Measurements from ENCODE around the gene PCNX2.
"Not testable (repeated sequence)": the region's sequence is repeated elsewhere in the genome, so short reads cannot be mapped to it uniquely, and the experiment has no call there.

PCNX2 gene

GRCh38 chr1:233217832-233218231 lies 77.7 kb downstream of the PCNX2 start:
- no peak for DNase-seq

GRCh38 chr1:233216009-233216408 lies 79.5 kb downstream of the PCNX2 start:
- DNase-seq: no peak

- no peak for DNase-seq
Measured at GRCh38 chr1:233215135-233215760, 80.3 kb downstream of the PCNX2 start.

- no peak for DNase-seq
Measured at GRCh38 chr1:233211595-233211994, 83.9 kb downstream of the PCNX2 start.

GRCh38 chr1:233211106-233211505 lies 84.4 kb downstream of the PCNX2 start:
- DNase-seq: no peak

- DNase-seq: no peak
Measured at GRCh38 chr1:233209481-233209880, 86.0 kb downstream of the PCNX2 start.

GRCh38 chr1:233208687-233209086 lies 86.8 kb downstream of the PCNX2 start:
- no peak for DNase-seq

- no peak for DNase-seq
Measured at GRCh38 chr1:233197940-233198339, 97.6 kb downstream of the PCNX2 start.

- no peak for DNase-seq
Measured at GRCh38 chr1:233193741-233194140, 101.8 kb downstream of the PCNX2 start.

GRCh38 chr1:233190987-233191386 lies 104.5 kb downstream of the PCNX2 start:
- DNase-seq: no peak

GRCh38 chr1:233189526-233189925 lies 106.0 kb downstream of the PCNX2 start:
- no peak for DNase-seq

GRCh38 chr1:233188061-233188460 lies 107.5 kb downstream of the PCNX2 start:
- DNase-seq: no peak

GRCh38 chr1:233183226-233184020 lies 112.1 kb downstream of the PCNX2 start:
- no peak for DNase-seq

GRCh38 chr1:233182587-233182986 lies 112.9 kb downstream of the PCNX2 start:
- no peak for DNase-seq

GRCh38 chr1:233180641-233181364 lies 114.7 kb downstream of the PCNX2 start:
- DNase-seq: no peak

GRCh38 chr1:233179638-233180037 lies 115.9 kb downstream of the PCNX2 start:
- DNase-seq: not testable (repeated sequence)

- DNase-seq: no peak
Measured at GRCh38 chr1:233172201-233172600, 123.3 kb downstream of the PCNX2 start.

- DNase-seq: no peak
Measured at GRCh38 chr1:233170741-233171140, 124.8 kb downstream of the PCNX2 start.

GRCh38 chr1:233168384-233168783 lies 127.1 kb downstream of the PCNX2 start:
- no peak for DNase-seq

GRCh38 chr1:233166896-233167295 lies 128.6 kb downstream of the PCNX2 start:
- no peak for DNase-seq

- DNase-seq: no peak
Measured at GRCh38 chr1:233163696-233164095, 131.8 kb downstream of the PCNX2 start.

GRCh38 chr1:233158322-233158721 lies 137.2 kb downstream of the PCNX2 start:
- DNase-seq: no peak

- DNase-seq: no peak
Measured at GRCh38 chr1:233157245-233157644, 138.3 kb downstream of the PCNX2 start.

GRCh38 chr1:233151861-233152260 lies 143.7 kb downstream of the PCNX2 start:
- no peak for DNase-seq
